ENCODE data around the gene NRG3. TPM values are rescaled to one million over a fixed set of nuclear protein-coding genes. Genes with fewer than 3 reads are reported as not detected.

The NRG3 gene
- total and polyA plus RNA-seq, 2 of the 8 experiments (the other 6 are each of a cell fraction or from before 2014, with no cell fraction given): 4.2 to 5.0 TPM

- TF ChIP-seq SIN3A (conservative IDR thresholded peaks at IDR 0.05 in 1 of 2, IDR thresholded peaks at IDR 0.05 in 1 of 2; ENCODE audit: low read depth in 1 of 2, low read length in 2 of 2) (no peak), TEAD4 (IDR thresholded peaks at IDR 0.05; ENCODE audit: low read depth, low read length) (no peak)
Observed at GRCh38 chr10:81978238-81978637, 103.2 kb downstream of the NRG3 start (continued).
